H9 (cell line): Measurements from ENCODE around the gene ACO1. TPM values are rescaled to one million over a fixed set of nuclear protein-coding genes. Genes with fewer than 3 reads are reported as not detected.

Experiments
- DNase-seq: peaks from one replicate; pipeline ENCODE4 v3.0.0-alpha.2; 2017
- H2AFZ ChIP-seq: one replicate; pipeline ENCODE4 v1.6.1; 2013; ENCODE audit warnings: mild to moderate bottlenecking, low read length, control low read depth, moderate library complexity
- H2AK5ac ChIP-seq: 2 replicates; pipeline ENCODE4 v1.6.1; 2013; ENCODE audit warnings: low read length, control low read depth, mixed read lengths; ENCODE audit not compliant: insufficient read length
- H2BK120ac ChIP-seq: one replicate; pipeline ENCODE4 v1.6.1; 2013; ENCODE audit warnings: low read depth, mild to moderate bottlenecking, low read length, control low read depth, inconsistent platforms; ENCODE audit not compliant: poor library complexity, severe bottlenecking
- H2BK12ac ChIP-seq: 2 replicates; pipeline ENCODE4 v1.6.1; 2013; ENCODE audit warnings: low read length, control low read depth, mixed read lengths, low read depth; ENCODE audit not compliant: insufficient read length
- H2BK15ac ChIP-seq: 2 replicates; pipeline ENCODE4 v1.6.1; 2013; ENCODE audit warnings: low read depth, low read length, control low read depth
- H2BK20ac ChIP-seq: one replicate; pipeline ENCODE4 v1.6.1; 2013; ENCODE audit warnings: low read depth, mild to moderate bottlenecking, low read length, control low read depth, inconsistent platforms; ENCODE audit not compliant: poor library complexity, severe bottlenecking
- H2BK5ac ChIP-seq: 2 replicates; pipeline ENCODE4 v1.6.1; 2013; ENCODE audit warnings: low read length, control low read depth, mixed read lengths; ENCODE audit not compliant: insufficient read length
- H3K14ac ChIP-seq: 2 replicates; pipeline ENCODE4 v1.6.1; 2013; ENCODE audit warnings: low read length, control low read depth; ENCODE audit not compliant: insufficient read depth
- H3K18ac ChIP-seq: 2 replicates; pipeline ENCODE4 v1.6.1; 2013; ENCODE audit warnings: low read depth, mild to moderate bottlenecking, mixed read lengths, low read length, control low read depth; ENCODE audit not compliant: insufficient read length
- H3K23ac ChIP-seq: 2 replicates; pipeline ENCODE4 v1.6.1; 2013; ENCODE audit warnings: low read length, control low read depth, mixed read lengths, low read depth; ENCODE audit not compliant: insufficient read length
- H3K23me2 ChIP-seq: 2 replicates; pipeline ENCODE4 v1.6.1; 2013; ENCODE audit warnings: low read depth, mild to moderate bottlenecking, mixed read lengths, low read length, control low read depth; ENCODE audit not compliant: insufficient read length, poor library complexity, severe bottlenecking
- H3K27ac ChIP-seq: 2 replicates; pipeline ENCODE4 v1.5.1; 2013; ENCODE audit warnings: low read length, control low read depth, mixed read lengths, low read depth; ENCODE audit not compliant: insufficient read length
- H3K27me3 ChIP-seq: 2 replicates; pipeline ENCODE4 v1.6.1; 2013; ENCODE audit warnings: low read length, control low read depth, inconsistent platforms; ENCODE audit not compliant: insufficient read depth
- H3K4ac ChIP-seq: 2 replicates; pipeline ENCODE4 v1.6.1; 2013; ENCODE audit warnings: low read depth, mild to moderate bottlenecking, control low read depth, inconsistent platforms, low read length, moderate library complexity
- H3K4me1 ChIP-seq: 2 replicates; pipeline ENCODE4 v1.6.1; 2013; ENCODE audit warnings: low read length, control low read depth, inconsistent platforms; ENCODE audit not compliant: insufficient read depth
- H3K4me2 ChIP-seq: 2 replicates; pipeline ENCODE4 v1.6.1; 2013; ENCODE audit warnings: low read length, control low read depth, mixed read lengths; ENCODE audit not compliant: insufficient read length, insufficient read depth
- H3K56ac ChIP-seq: 2 replicates; pipeline ENCODE4 v1.6.1; 2013; ENCODE audit warnings: low read depth, mild to moderate bottlenecking, mixed read lengths, low read length, control low read depth; ENCODE audit not compliant: insufficient read length
- H3K79me1 ChIP-seq: 2 replicates; pipeline ENCODE4 v1.6.1; 2013; ENCODE audit warnings: low read depth, mild to moderate bottlenecking, moderate library complexity, low read length, control low read depth, inconsistent platforms; ENCODE audit not compliant: insufficient read depth, poor library complexity, severe bottlenecking
- H3K79me2 ChIP-seq: 2 replicates; pipeline ENCODE4 v1.6.1; 2013; ENCODE audit warnings: low read length, control low read depth, inconsistent platforms; ENCODE audit not compliant: insufficient read depth
- H3K9ac ChIP-seq: 2 replicates; pipeline ENCODE4 v1.6.1; 2013; ENCODE audit warnings: low read length, control low read depth, mixed read lengths; ENCODE audit not compliant: insufficient read length; ENCODE audit errors: extremely low read depth
- H3K9me3 ChIP-seq: one replicate; pipeline ENCODE4 v1.6.1; 2013; ENCODE audit warnings: low read depth, low read length, inconsistent platforms; ENCODE audit not compliant: control insufficient read depth
- H3T11ph ChIP-seq: one replicate; pipeline ENCODE4 v1.6.1; 2013; ENCODE audit warnings: mild to moderate bottlenecking, low read length, control low read depth, inconsistent platforms
- H4K20me1 ChIP-seq: one replicate; pipeline ENCODE4 v1.6.1; 2013; ENCODE audit not compliant: control insufficient read depth, insufficient read length, insufficient read depth
- H4K5ac ChIP-seq: 2 replicates; pipeline ENCODE4 v1.6.1; 2013; ENCODE audit warnings: low read depth, mild to moderate bottlenecking, mixed read lengths, low read length, control low read depth; ENCODE audit not compliant: insufficient read length
- H4K8ac ChIP-seq: replicated peaks from 2 replicates; pipeline ENCODE4 v1.6.1; 2013; ENCODE audit warnings: low read length, control low read depth, mixed read lengths, low read depth; ENCODE audit not compliant: insufficient read length
- H4K91ac ChIP-seq: 2 replicates; pipeline ENCODE4 v1.6.1; 2013; ENCODE audit warnings: low read depth, mild to moderate bottlenecking, moderate library complexity, mixed read lengths, low read length, control low read depth; ENCODE audit not compliant: insufficient read length
- H3K27ac Mint-ChIP-seq, 3 experiments: 2 replicates in 2 of 3; 3 replicates in 1 of 3; pipeline ENCODE4 v1.8.0; 2020 to 2021; ENCODE audit warnings: mixed read lengths in 3 of 3, mild to moderate bottlenecking in 1 of 3, moderate library complexity in 1 of 3
- H3K27me3 Mint-ChIP-seq: 2 replicates; pipeline ENCODE4 v1.8.0; 2021; ENCODE audit warnings: low read depth, mild to moderate bottlenecking, moderate library complexity, mixed read lengths
- H3K36me3 Mint-ChIP-seq, 3 experiments: 2 replicates in 2 of 3; 3 replicates in 1 of 3; pipeline ENCODE4 v1.8.0; 2020 to 2021; ENCODE audit warnings: low read depth in 3 of 3, mixed read lengths in 3 of 3; ENCODE audit not compliant: insufficient read depth in 1 of 3
- H3K4me1 Mint-ChIP-seq, 2 experiments: 2 replicates each; pipeline ENCODE4 v1.8.0; 2020; ENCODE audit warnings: mixed read lengths in 2 of 2
- H3K4me3 Mint-ChIP-seq, 2 experiments: 2 replicates in 1 of 2; 3 replicates in 1 of 2; pipeline ENCODE4 v1.8.0; 2020 to 2021; ENCODE audit warnings: mild to moderate bottlenecking in 2 of 2, mixed read lengths in 2 of 2, moderate library complexity in 1 of 2
- H3K9me3 Mint-ChIP-seq, 2 experiments: 2 replicates in 1 of 2; 3 replicates in 1 of 2; pipeline ENCODE4 v1.8.0; 2020; ENCODE audit warnings: mild to moderate bottlenecking in 2 of 2, mixed read lengths in 2 of 2, moderate library complexity in 1 of 2
- whole genome bisulfite sequencing: extraction: QIAGEN DNeasy Blood & Tissue Kit; methylation state at CpG from one replicate; pipeline ENCODE4 v1.1.7; 2013; ENCODE audit warnings: missing lambda C conversion rate, low lambda C conversion rate, mixed read lengths; ENCODE audit not compliant: insufficient read length; ENCODE audit errors: extremely low coverage; 5-methylcytosine and 5-hydroxymethylcytosine counted together
- total RNA-seq: library from RNA; stranded (reverse); gene quantifications from 2 replicates; pipeline ENCODE4 v1.2.1, GENCODE V29; 2021
- TF ChIP-seq, protein P1 (sequence below): fragments of 200-600 bp; sonication (generic); conservative IDR thresholded peaks from 3 replicates; pipeline ENCODE4 v1.8.0; 2021; ENCODE audit warnings: antibody characterized with exemption, mild to moderate bottlenecking

Gene ACO1
- total RNA-seq, 1 experiment from 2014 or later = 44.5 TPM

DNA sequence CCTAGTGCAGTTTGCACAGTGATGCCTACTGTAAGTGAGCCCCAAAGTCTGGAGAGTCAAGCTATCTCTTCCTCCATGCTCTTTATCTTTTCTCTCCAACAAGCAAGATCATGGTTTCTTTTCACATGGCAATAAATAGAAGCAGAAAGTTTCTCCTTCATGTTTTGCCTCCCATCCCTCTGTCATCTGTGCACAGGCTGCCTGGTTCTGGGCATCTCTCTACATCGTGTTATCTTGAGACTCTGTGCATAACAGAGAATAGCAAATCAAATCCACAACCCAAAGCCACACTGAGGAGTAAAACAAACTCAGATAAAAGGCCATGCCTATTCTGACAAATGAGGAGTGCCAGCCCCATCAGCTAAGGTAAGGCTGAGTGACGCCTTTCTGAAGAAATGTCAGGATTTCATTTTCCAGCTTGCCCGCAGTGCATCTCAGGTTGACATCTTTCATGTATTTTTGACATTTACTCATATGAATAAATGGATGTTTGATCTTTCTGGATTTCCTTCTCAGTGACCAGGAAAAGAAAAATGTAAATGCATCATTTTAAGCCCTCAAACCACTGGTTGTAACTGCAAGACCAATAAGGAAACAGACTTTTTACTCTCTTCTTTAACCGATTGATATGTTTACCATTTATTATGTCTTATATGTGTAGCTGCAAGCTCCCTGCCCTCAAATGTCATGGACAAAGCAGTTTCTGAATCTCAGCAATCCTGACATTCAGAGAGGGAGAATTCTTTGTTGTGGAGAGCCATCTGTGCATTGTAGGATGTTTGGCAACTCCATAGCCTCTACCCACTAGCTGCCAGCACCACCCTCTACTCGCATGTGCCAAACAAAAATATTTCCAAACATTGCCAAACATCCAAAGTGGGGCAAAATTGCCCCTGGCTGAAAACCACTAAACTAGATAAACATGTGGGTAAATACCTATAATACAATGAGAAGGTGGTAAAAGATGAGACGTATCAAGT, 49.2 kb upstream of the ACO1 start:
- no peak overlapping the region for H4K8ac ChIP-seq
- no peak overlapping the region for H2AFZ ChIP-seq
- no peaks in the 10 kb centered on the region for H3K4me1 ChIP-seq
- H3K27ac Mint-ChIP-seq = no peak overlapping the region; a peak in 1 of 7 replicates
- no peak overlapping the region for H2BK120ac ChIP-seq
- H3K27ac ChIP-seq = no peak overlapping the region
- H3K9me3 Mint-ChIP-seq = no peaks in the 10 kb centered on the region; a peak in 1 of 5 replicates
- H3K9me3 ChIP-seq = no peaks in the 10 kb centered on the region
- H3K27me3 Mint-ChIP-seq = no peaks in the 10 kb centered on the region
- no peak overlapping the region for H3K4ac ChIP-seq
- H2AK5ac ChIP-seq = no peak overlapping the region
- no peak overlapping the region for H3T11ph ChIP-seq
- H4K20me1 ChIP-seq = no peaks in the 10 kb centered on the region
- no peaks in the 10 kb centered on the region for H3K27me3 ChIP-seq
- no peak for DNase-seq
- no peak overlapping the region for H2BK5ac ChIP-seq
- H3K18ac ChIP-seq = no peak overlapping the region
- H3K4me1 Mint-ChIP-seq = peaks cover 8 to 11% of the 10 kb centered on the region in 2 experiments
- TF ChIP-seq, protein P1, sequence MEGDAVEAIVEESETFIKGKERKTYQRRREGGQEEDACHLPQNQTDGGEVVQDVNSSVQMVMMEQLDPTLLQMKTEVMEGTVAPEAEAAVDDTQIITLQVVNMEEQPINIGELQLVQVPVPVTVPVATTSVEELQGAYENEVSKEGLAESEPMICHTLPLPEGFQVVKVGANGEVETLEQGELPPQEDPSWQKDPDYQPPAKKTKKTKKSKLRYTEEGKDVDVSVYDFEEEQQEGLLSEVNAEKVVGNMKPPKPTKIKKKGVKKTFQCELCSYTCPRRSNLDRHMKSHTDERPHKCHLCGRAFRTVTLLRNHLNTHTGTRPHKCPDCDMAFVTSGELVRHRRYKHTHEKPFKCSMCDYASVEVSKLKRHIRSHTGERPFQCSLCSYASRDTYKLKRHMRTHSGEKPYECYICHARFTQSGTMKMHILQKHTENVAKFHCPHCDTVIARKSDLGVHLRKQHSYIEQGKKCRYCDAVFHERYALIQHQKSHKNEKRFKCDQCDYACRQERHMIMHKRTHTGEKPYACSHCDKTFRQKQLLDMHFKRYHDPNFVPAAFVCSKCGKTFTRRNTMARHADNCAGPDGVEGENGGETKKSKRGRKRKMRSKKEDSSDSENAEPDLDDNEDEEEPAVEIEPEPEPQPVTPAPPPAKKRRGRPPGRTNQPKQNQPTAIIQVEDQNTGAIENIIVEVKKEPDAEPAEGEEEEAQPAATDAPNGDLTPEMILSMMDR = no peak
- no peak overlapping the region for H2BK20ac ChIP-seq
- no peak overlapping the region for H3K56ac ChIP-seq
- no peak overlapping the region for H2BK15ac ChIP-seq
- peaks cover 0 to 3% (median 0%) of the 10 kb centered on the region in 3 experiments; a peak in 2 of 7 replicates for H3K36me3 Mint-ChIP-seq
- no peak overlapping the region for H3K9ac ChIP-seq
- H3K79me2 ChIP-seq = no peaks in the 10 kb centered on the region
- H2BK12ac ChIP-seq = no peak overlapping the region
- whole genome bisulfite sequencing = no CpG with 5 or more reads among the region's 6 CpGs
- no peaks in the 10 kb centered on the region for H3K79me1 ChIP-seq
- no peak overlapping the region for H3K23ac ChIP-seq
- no peak overlapping the region for H3K14ac ChIP-seq
- no peak overlapping the region for H3K4me3 Mint-ChIP-seq
- H4K91ac ChIP-seq = no peak overlapping the region
- no peak overlapping the region for H3K4me2 ChIP-seq
- H3K23me2 ChIP-seq = no peaks in the 10 kb centered on the region
- no peak overlapping the region for H4K5ac ChIP-seq
